Neural cell (in vitro differentiated cells): ENCODE data around the gene NADK.

Source experiments
- CTCF ChIP-seq: fragments of 450-650 bp; IDR thresholded peaks from 2 replicates; pipeline ENCODE4 v1.5.1; 2014; ENCODE audit warnings: antibody characterized with exemption, mild to moderate bottlenecking, moderate library complexity; ENCODE audit not compliant: poor library complexity, severe bottlenecking
- EZH2 ChIP-seq: fragments of 200-600, 300-800 bp; shearing (Covaris generic), sonication (generic); IDR thresholded peaks from 2 replicates; pipeline ENCODE4 v1.6.1; 2014; ENCODE audit warnings: antibody characterized with exemption, low read length, borderline replicate concordance, mild to moderate bottlenecking; ENCODE audit not compliant: insufficient read depth, poor library complexity, severe bottlenecking
- TAF1 ChIP-seq: IDR thresholded peaks from 2 replicates; pipeline ENCODE4 v1.6.1; 2012; ENCODE audit warnings: low read depth

GRCh38 chr1:1827089-1827848, 49.0 kb upstream of the NADK start:
- TF ChIP-seq CTCF = no peak
- no peak for TF ChIP-seq TAF1
- TF ChIP-seq EZH2 = no peak
